Pancreas (tissue), 10 donors: ENCODE measurements around the gene GPHN. TPM values are rescaled to one million over a fixed set of nuclear protein-coding genes. Genes with fewer than 3 reads are reported as not detected.
A peak's percentile ranks its signal among the peaks of the same experiment; 100 is the strongest.

Experiments used
- ATAC-seq, 4 donors: fragments of 200-7000 bp; cut with Tn5 transposase; one replicate each; pipeline versions ENCODE4 v1.8.0 to v1.9.1; 2020; ENCODE audit warnings: mild to moderate bottlenecking in 4 of 4, moderate library complexity in 4 of 4
- DNase-seq, 6 donors: peaks; one replicate each; pipeline ENCODE4 v3.0.0-alpha.2; 2020
- FAIRE-seq: peaks from 2 replicates; lab custom pipeline; 2012; peaks lifted over from hg19 to GRCh38; lab: Jason Lieb, UNC
- H3K27ac ChIP-seq, 4 donors: fragments of 200-600 bp; sonication (generic); 1 replicate in 3 of 4; 2 replicates in 1 of 4; pipeline versions ENCODE4 v1.5.0 to v1.8.0; 2020
- H3K27me3 ChIP-seq, 4 donors: fragments of 200-600 bp; one replicate each; pipeline ENCODE4 v1.8.0; 2021
- H3K36me3 ChIP-seq, 3 donors: fragments of 200-600 bp; sonication (generic) in 1 of 3; one replicate each; pipeline versions ENCODE4 v1.5.0 to v1.8.0; 2020 to 2021
- H3K4me1 ChIP-seq, 3 donors: fragments of 200-600 bp; one replicate each; pipeline ENCODE4 v1.8.0; 2021
- H3K4me3 ChIP-seq, 4 donors: fragments of 200-600 bp; sonication (generic) in 2 of 4; one replicate each; pipeline versions ENCODE4 v1.5.0 to v1.8.0; 2020 to 2021
- H3K9me3 ChIP-seq, 4 donors: fragments of 200-600 bp; one replicate each; pipeline ENCODE4 v1.8.0; 2021
- WGBS, 2 donors: extraction: QIAGEN DNeasy Blood & Tissue Kit; methylation state at CpG; one replicate each; pipeline ENCODE4 v1.1.7; 2013; 5-methylcytosine and 5-hydroxymethylcytosine counted together
- intact Hi-C, 3 donors: fragments of 100-400 bp; cut with DNase I; formaldehyde crosslinking; loops; one replicate each; pipeline versions ENCODE4 v1.11.1 to v1.14.2; 2022
- polyA plus RNA-seq, 2 donors: library from polyadenylated mRNA; stranded (reverse); fragments of 200-250 nt; gene quantifications; one replicate each; pipeline ENCODE4 v1.2.3, GENCODE V29; 2013
- total RNA-seq, 6 donors: library from RNA; stranded (reverse); fragmentation: NEBNext Ultra II Directional in 4 of 6; extraction: Animal tissue kit (Norgen Biotek cat#: 25700) in 4 of 6; gene quantifications; one replicate each; pipeline versions ENCODE4 v1.2.1 to v1.2.4, GENCODE V29; 2021 to 2023
- TF ChIP-seq, protein P1 (sequence below), 4 donors: fragments of 200-600 bp; sonication (generic) in 3 of 4; IDR thresholded peaks; one replicate each; pipeline versions ENCODE4 v1.5.0 to v1.8.0; 2021; ENCODE audit warnings: antibody characterized with exemption in 4 of 4
- donor health status: healthy with polysubstance abuse.
- donor health status: DM: no; HTN: no; CAD: no; lungs with moderate emphysema.
- donor health status: DM: no; HTN: no; CAD: no.
- donor health status: control.
- donor health status: control.
- donor health status: Bipolar disorder and iron deficiency.
- donor health status: DM: yes; HTN: yes; CAD: no.
- donor health status: DM: no; HTN: no; CAD: no.
- donor health status: DM: no; HTN: no; CAD: no.
- donor health status: DM: yes; HTN: yes; CAD: no.

The GPHN gene
- total and polyA plus RNA-seq, 8 donors = 20.3 to 47.6 (median 24.4) TPM

DNA sequence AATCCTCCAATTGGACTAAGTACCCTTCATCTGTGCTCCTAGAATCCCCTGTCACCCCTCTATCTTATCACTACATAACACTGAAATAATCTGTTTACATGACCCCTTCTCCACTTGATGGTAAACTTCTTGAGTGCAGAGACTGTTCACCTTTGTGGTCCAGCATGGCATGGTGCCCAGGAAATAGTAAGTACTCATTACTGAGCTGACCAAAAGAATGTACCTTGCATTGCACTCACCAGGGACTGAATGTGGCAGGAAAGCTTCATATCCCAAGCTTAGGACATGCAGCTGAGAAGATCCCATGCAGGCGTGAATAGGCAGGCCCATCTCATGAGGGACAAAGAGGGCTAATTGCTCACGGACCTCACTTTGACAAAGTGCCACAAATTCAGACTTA, 679.9 kb downstream of the GPHN start:
- no peak overlapping the region for H3K27ac ChIP-seq
- TF ChIP-seq, protein P1, sequence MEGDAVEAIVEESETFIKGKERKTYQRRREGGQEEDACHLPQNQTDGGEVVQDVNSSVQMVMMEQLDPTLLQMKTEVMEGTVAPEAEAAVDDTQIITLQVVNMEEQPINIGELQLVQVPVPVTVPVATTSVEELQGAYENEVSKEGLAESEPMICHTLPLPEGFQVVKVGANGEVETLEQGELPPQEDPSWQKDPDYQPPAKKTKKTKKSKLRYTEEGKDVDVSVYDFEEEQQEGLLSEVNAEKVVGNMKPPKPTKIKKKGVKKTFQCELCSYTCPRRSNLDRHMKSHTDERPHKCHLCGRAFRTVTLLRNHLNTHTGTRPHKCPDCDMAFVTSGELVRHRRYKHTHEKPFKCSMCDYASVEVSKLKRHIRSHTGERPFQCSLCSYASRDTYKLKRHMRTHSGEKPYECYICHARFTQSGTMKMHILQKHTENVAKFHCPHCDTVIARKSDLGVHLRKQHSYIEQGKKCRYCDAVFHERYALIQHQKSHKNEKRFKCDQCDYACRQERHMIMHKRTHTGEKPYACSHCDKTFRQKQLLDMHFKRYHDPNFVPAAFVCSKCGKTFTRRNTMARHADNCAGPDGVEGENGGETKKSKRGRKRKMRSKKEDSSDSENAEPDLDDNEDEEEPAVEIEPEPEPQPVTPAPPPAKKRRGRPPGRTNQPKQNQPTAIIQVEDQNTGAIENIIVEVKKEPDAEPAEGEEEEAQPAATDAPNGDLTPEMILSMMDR (IDR thresholded peaks at IDR 0.05) = no peak
- no peaks in the 10 kb centered on the region for H3K4me1 ChIP-seq
- no peak overlapping the region for H3K4me3 ChIP-seq
- ATAC-seq = peak in 3 of 4 donors; percentile 43 to 83 (median 74)
- no peaks in the 10 kb centered on the region for H3K9me3 ChIP-seq
- FAIRE-seq = no peak
- DNase-seq = peak in 1 of 6 donors; percentile 19
- no peaks in the 10 kb centered on the region for H3K27me3 ChIP-seq
- no peaks in the 10 kb centered on the region for H3K36me3 ChIP-seq
- intact Hi-C loops = no loop called here
- 73 to 85% methylated on average over 2 of the region's 2 CpGs for WGBS, 2 donors

DNA sequence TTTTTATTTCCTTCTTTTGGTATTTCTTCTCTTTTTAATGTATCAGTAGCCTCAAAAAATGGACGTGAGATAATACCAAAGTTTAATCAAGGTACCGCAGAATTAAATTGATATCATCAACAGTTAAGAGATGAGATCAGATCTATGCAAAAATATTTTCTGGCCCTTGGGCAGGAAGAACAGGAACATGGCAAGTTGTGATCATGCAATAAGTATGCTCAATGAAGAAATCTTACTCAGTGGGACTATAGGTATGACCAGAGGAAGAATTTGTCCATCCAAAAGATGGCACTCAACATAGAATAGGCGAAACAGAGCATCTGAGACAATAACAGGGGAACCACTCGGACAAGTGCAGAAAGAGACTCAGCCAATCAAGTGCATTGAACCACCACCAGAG, 680.4 kb downstream of the GPHN start:
- DNase-seq (no peak), FAIRE-seq (no peak), ATAC-seq (no peak)
- H3K27ac ChIP-seq = no peak overlapping the region
- H3K4me1 ChIP-seq = no peaks in the 10 kb centered on the region
- TF ChIP-seq, protein P1 (IDR thresholded peaks at IDR 0.05) = no peak
- intact Hi-C loops = no loop called here
- H3K4me3 ChIP-seq = no peak overlapping the region
- WGBS, 2 donors = 79 to 82% methylated on average over 4 of the region's 4 CpGs
- no peaks in the 10 kb centered on the region for H3K27me3 ChIP-seq
- no peaks in the 10 kb centered on the region for H3K9me3 ChIP-seq
- no peaks in the 10 kb centered on the region for H3K36me3 ChIP-seq

DNA sequence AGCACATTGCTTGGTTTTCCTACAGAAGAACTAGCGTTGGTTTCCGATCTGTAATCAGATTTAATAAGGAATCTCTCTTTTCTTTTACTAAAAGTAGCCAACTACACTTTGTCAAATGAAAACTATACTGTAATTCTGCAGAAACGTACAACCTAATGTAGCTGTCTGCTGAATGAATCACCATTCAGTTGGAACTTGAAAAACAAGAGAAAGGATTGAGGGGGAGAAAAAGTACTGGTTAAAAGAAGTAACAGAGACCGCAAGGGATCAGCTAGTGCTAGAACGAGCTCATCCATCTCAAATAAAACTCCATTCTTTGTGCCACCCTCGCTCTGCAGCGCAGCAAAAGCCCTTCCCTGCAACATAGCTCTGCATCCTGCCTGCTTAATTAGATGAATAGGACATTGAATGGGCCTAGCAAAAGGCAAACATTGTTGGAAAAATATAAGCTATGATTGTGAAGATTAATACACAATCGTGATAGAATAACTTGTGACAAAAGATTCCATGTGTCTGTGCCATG, 683.9 kb downstream of the GPHN start:
- no peaks in the 10 kb centered on the region for H3K4me1 ChIP-seq
- no peak for ATAC-seq
- no peaks in the 10 kb centered on the region for H3K27me3 ChIP-seq
- H3K4me3 ChIP-seq = no peak overlapping the region
- intact Hi-C loops = no loop called here
- no peak for DNase-seq
- TF ChIP-seq, protein P1 (IDR thresholded peaks at IDR 0.05) = no peak
- no peak overlapping the region for H3K27ac ChIP-seq
- H3K9me3 ChIP-seq = no peaks in the 10 kb centered on the region
- no peak for FAIRE-seq
- H3K36me3 ChIP-seq = no peaks in the 10 kb centered on the region
- 77 to 84% methylated on average over 8 of the region's 8 CpGs for WGBS, 2 donors

DNA sequence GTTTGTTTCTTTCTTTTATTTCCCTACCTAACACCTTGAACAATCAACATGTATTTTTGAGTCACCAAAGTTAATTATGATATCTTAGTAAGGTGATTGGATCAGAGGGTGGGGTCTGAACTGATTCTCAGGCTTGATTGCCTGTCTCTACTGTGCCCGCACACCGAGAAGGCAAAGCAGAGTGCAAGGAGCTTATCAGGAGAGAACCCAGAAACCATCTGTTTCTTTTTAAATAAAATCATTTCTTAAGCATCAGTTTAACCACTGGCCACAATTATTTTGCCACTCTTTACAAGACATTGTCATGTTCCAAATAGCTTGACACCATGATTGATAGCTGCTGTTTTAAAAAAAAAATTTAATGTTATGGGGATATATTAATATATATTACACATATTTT, 684.4 kb downstream of the GPHN start:
- no peak for ATAC-seq
- no peak for FAIRE-seq
- DNase-seq = no peak
- no peak overlapping the region for H3K4me3 ChIP-seq
- H3K36me3 ChIP-seq = no peaks in the 10 kb centered on the region
- no peaks in the 10 kb centered on the region for H3K27me3 ChIP-seq
- WGBS, 2 donors = 83 to 87% methylated on average over 2 of the region's 2 CpGs
- H3K9me3 ChIP-seq = no peaks in the 10 kb centered on the region
- TF ChIP-seq, protein P1 (IDR thresholded peaks at IDR 0.05) = no peak
- intact Hi-C loops = no loop called here
- H3K4me1 ChIP-seq = no peaks in the 10 kb centered on the region
- H3K27ac ChIP-seq = no peak overlapping the region

DNA sequence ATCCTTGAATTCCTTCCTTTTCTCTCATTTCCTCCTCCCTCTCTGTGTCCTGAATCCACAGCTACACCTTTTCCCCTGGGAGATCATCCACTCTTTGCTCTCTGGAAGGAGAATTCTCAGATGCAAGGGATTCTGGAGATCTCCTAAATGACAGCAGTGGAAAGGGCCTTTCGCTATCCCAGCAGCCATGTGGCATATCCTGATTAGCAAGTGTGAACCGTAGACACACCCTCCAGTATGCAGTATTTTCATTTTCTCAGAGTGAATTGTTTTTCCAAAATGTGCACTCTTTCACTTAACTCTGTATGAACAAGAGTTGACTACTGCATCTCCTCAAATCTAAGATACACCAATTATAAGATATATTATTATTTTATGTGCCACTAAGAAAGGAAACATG, 687.3 kb downstream of the GPHN start:
- Histone ChIP-seq H3K4me3 (no peak overlapping the region), H3K27me3 (no peaks in the 10 kb centered on the region), H3K36me3 (no peaks in the 10 kb centered on the region), H3K4me1 (no peaks in the 10 kb centered on the region), H3K9me3 (no peaks in the 10 kb centered on the region), H3K27ac (no peak overlapping the region)
- intact Hi-C loops = no loop called here
- 79 to 82% methylated on average over 2 of the region's 2 CpGs for WGBS, 2 donors
- DNase-seq = no peak
- no peak for ATAC-seq
- TF ChIP-seq, protein P1 (IDR thresholded peaks at IDR 0.05) = no peak
- FAIRE-seq = no peak
